Stimulated activated CD4-positive, alpha-beta T cell treated with anti-CD3 and anti-CD28 coated beads, Interleukin-1b, Interleukin-23, amount 100 ng/mL, for 1 hour (primary cell): ENCODE data around the gene NKX2-1.
A peak's percentile ranks its signal among the peaks of the same experiment; 100 is the strongest.
"Not testable (repeated sequence)": the region's sequence is repeated elsewhere in the genome, so short reads cannot be mapped to it uniquely, and the experiment has no call there.

ENCODE experiments used
- DNase-seq, 2 donors: peaks; one replicate each; pipeline ENCODE4 v3.0.0-alpha.2; 2020; ENCODE audit warnings: low read depth in 2 of 2

NKX2-1 gene

GRCh38 chr14:36519431-36520321, at the start of gene NKX2-1:
TSS of gene NKX2-1 (minus strand) at chr14:36520232. CDS start at chr14:36520129, 103 bp downstream.
- DNase-seq = no peak

GRCh38 chr14:36556811-36557433, 36.9 kb upstream of the NKX2-1 start:
- peak in 1 of 2 donors; percentile 16 for DNase-seq

- no peak for DNase-seq
Observed at GRCh38 chr14:36555998-36556743, 36.1 kb upstream of the NKX2-1 start.

GRCh38 chr14:36553656-36554260, 33.7 kb upstream of the NKX2-1 start:
- no peak for DNase-seq

- no peak for DNase-seq
Observed at GRCh38 chr14:36550899-36551298, 30.9 kb upstream of the NKX2-1 start.

- DNase-seq = not testable (repeated sequence)
Observed at GRCh38 chr14:36544280-36544679, 24.2 kb upstream of the NKX2-1 start.

GRCh38 chr14:36538051-36538450, 18.0 kb upstream of the NKX2-1 start:
- DNase-seq = no peak

GRCh38 chr14:36529062-36529461, 9.0 kb upstream of the NKX2-1 start:
- DNase-seq = no peak

- no peak for DNase-seq
Observed at GRCh38 chr14:36525746-36526099, 5.7 kb upstream of the NKX2-1 start.

- DNase-seq = no peak
Observed at GRCh38 chr14:36524874-36525745, 5.1 kb upstream of the NKX2-1 start.

- no peak for DNase-seq
Observed at GRCh38 chr14:36524220-36524837, 4.3 kb upstream of the NKX2-1 start.

- DNase-seq = no peak
Observed at GRCh38 chr14:36522972-36523715, 3.1 kb upstream of the NKX2-1 start.

- no peak for DNase-seq
Observed at GRCh38 chr14:36522347-36522971, 2.4 kb upstream of the NKX2-1 start.

GRCh38 chr14:36521598-36522345, 1.7 kb upstream of the NKX2-1 start:
- DNase-seq = no peak

- DNase-seq = no peak
Observed at GRCh38 chr14:36520601-36521525, 831 bp upstream of the NKX2-1 start.

GRCh38 chr14:36518586-36519430, 1.2 kb downstream of the NKX2-1 start:
- DNase-seq = no peak
